Aorta (tissue), 5 donors: ENCODE results near the gene TMEM167A. TPM values are rescaled to one million over a fixed set of nuclear protein-coding genes. Genes with fewer than 3 reads are reported as not detected.
A peak's percentile ranks its signal among the peaks of the same experiment; 100 is the strongest.

Source experiments
- ATAC-seq: fragments of 200-7000 bp; cut with Tn5 transposase; one replicate; pipeline ENCODE4 v1.9.1; 2022; ENCODE audit warnings: moderate library complexity; ENCODE audit not compliant: low FRiP score
- DNase-seq, 2 donors: peaks; one replicate each; pipeline ENCODE4 v3.0.0-alpha.2; 2020
- H3K27ac ChIP-seq, 2 donors: one replicate each; pipeline ENCODE4 v1.5.1; 2013; ENCODE audit warnings: low read length in 2 of 2, mild to moderate bottlenecking in 2 of 2, moderate library complexity in 2 of 2, control low read depth in 1 of 2, inconsistent platforms in 1 of 2, low read depth in 1 of 2
- H3K27me3 ChIP-seq, 2 donors: one replicate each; pipeline ENCODE4 v1.6.1; 2013; ENCODE audit warnings: control low read depth in 1 of 2, low read length in 1 of 2, mild to moderate bottlenecking in 1 of 2, moderate library complexity in 1 of 2; ENCODE audit not compliant: insufficient read depth in 2 of 2, control insufficient read depth in 1 of 2
- H3K36me3 ChIP-seq, 2 donors: one replicate each; pipeline ENCODE4 v1.6.1; 2013; ENCODE audit warnings: control low read depth in 1 of 2, low read length in 1 of 2, mild to moderate bottlenecking in 1 of 2; ENCODE audit not compliant: insufficient read depth in 2 of 2, control insufficient read depth in 1 of 2
- H3K4me1 ChIP-seq, 2 donors: one replicate each; pipeline ENCODE4 v1.6.1; 2013; ENCODE audit warnings: low read length in 2 of 2, control low read depth in 1 of 2, mild to moderate bottlenecking in 1 of 2, moderate library complexity in 1 of 2; ENCODE audit not compliant: insufficient read depth in 2 of 2, control insufficient read depth in 1 of 2
- H3K4me3 ChIP-seq, 2 donors: one replicate each; pipeline ENCODE4 v1.5.1; 2013; ENCODE audit warnings: low read length in 2 of 2, control low read depth in 1 of 2, mild to moderate bottlenecking in 1 of 2
- H3K9me3 ChIP-seq: one replicate; pipeline ENCODE4 v1.6.1; 2013; ENCODE audit warnings: mild to moderate bottlenecking, low read length; ENCODE audit not compliant: control insufficient read depth
- WGBS, 2 donors: extraction: QIAGEN DNeasy Blood & Tissue Kit; methylation state at CpG; one replicate each; pipeline ENCODE4 v1.1.7; 2013; 5-methylcytosine and 5-hydroxymethylcytosine counted together
- intact Hi-C, 2 donors: fragments of 100-400 bp; cut with DNase I; formaldehyde crosslinking; loops; one replicate each; pipeline versions ENCODE4 v1.14.2 to v1.15.0; 2022
- polyA plus RNA-seq, 2 donors: library from polyadenylated mRNA; stranded (reverse); fragments of 200-250 nt; gene quantifications; one replicate each; pipeline ENCODE4 v1.2.3, GENCODE V29; 2013
- total RNA-seq, 2 donors: library from RNA; stranded (reverse); fragmentation: NEBNext Ultra II Directional; extraction: Animal tissue kit (Norgen Biotek cat#: 25700); gene quantifications; one replicate each; pipeline ENCODE4 v1.2.1, GENCODE V29; 2021
- donor health status: healthy with polysubstance abuse.
- donor health status: Bipolar disorder and iron deficiency.
- donor health status: DM: no; HTN: no; CAD: no.
- donor health status: DM: no; HTN: no; CAD: no.
- donor health status: DM: yes; HTN: yes; CAD: no.

Gene TMEM167A
- total and polyA plus RNA-seq, 4 donors = 53.5 to 80.9 (median 70.1) TPM

- intact Hi-C loops = no loop called here
- ATAC-seq (peak; percentile 72), DNase-seq (peak; percentile 59 to 75)
- Histone ChIP-seq H3K4me3 (no peak overlapping the region), H3K27me3 (no peaks in the 10 kb centered on the region), H3K9me3 (no peaks in the 10 kb centered on the region), H3K27ac (peak overlapping the region in 1 of 2 donors; percentile 42), H3K36me3 (no peaks in the 10 kb centered on the region), H3K4me1 (no peaks in the 10 kb centered on the region)
- WGBS, 2 donors = 54 to 59% methylated on average over 6 of the region's 6 CpGs
Measured at GRCh38 chr5:83095957-83096539, 18.9 kb upstream of the TMEM167A start.

DNA sequence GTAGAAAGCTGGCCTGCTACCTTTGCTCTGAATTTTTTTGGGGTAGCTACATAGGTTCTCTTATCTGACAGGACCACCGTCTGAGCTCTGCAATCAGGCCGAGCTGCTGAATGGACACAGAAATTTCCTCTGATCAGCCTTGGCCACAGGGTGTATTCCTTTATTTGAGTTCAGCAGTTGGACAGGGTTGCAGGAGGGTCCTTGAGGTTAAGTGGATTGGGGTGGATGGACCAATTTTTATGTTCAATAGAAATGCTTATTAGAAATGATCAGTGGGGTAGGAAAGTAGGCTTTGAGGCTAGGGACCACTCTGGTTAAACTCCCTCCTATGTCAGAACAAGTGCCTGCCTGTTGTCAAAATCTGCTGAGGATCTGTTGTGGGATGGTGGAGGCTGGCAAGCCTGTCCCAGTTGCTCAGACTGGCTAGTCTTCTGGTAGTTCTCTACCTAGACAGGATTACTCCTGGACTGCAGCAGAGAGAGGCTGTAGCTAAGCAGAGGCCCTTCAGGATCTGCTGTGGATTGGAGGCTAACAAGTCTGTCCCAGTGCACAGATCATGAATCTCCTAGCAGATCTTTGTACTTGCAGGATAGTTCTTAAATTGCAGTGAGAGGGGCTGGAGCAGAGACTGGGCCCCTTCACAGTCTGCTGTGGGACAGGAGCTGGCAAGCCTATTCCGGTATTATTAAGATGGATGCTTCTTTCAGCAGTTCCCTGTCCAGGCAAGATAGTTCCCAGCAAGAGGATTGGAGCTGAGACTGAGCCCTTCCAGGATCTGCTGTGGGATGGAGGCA is 18.2 kb upstream of the TMEM167A start:
- intact Hi-C loops = no loop called here
- H3K27ac ChIP-seq = peak overlapping the region in 1 of 2 donors; percentile 42

DNA sequence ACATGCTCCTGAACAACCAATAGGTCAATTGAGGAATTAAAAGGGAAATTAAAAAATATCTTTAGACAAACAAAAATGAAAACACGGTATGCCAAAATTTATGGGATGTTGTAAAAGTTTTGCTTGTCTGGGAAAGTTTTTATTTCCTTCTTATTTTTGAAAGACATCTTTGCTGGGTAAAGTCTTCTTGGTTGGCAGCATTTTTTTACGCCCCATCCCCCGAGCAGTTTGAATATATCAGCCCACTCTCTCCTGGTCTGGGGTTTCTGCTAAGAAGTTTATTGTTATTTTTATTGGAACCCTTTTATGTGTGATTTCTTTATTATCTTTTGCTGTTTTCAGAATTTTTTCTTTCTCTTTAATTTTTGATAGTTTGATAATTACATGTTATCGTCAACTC is 16.5 kb upstream of the TMEM167A start:
- Histone ChIP-seq H3K4me3 (no peak overlapping the region), H3K9me3 (no peaks in the 10 kb centered on the region), H3K27ac (no peak overlapping the region), H3K36me3 (no peaks in the 10 kb centered on the region), H3K4me1 (no peaks in the 10 kb centered on the region), H3K27me3 (no peaks in the 10 kb centered on the region)
- WGBS, 2 donors = 97 to 98% methylated on average over 4 of the region's 4 CpGs
- intact Hi-C loops = no loop called here
- no peak for DNase-seq
- no peak for ATAC-seq

More for the DNA sequence above, 18.2 kb upstream of the TMEM167A start:
- no peaks in the 10 kb centered on the region for H3K27me3 ChIP-seq
- no peak for DNase-seq
- no peak overlapping the region for H3K4me3 ChIP-seq
- no peaks in the 10 kb centered on the region for H3K4me1 ChIP-seq
- no peaks in the 10 kb centered on the region for H3K36me3 ChIP-seq
- H3K9me3 ChIP-seq = no peaks in the 10 kb centered on the region
- no peak for ATAC-seq
- WGBS, 2 donors = 76 to 84% methylated on average over 3 of the region's 3 CpGs

DNA sequence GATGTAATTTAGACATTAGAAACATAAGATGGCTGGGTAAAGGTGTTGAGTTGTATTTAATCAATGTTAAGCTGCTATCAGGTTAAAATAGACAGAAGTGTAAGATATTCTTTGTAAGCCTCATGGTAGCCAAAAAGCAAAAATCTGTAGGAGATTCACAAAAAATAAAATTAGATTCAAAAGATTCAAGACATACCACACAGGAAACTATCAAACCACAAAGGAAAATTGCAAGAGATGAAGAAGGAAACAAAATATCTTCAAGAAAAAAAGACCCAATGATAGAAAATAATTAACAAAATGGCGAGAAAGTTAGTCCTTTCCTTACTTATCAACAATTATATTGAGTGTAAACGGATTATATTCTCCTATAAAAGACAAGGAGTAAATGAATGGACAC is 15.4 kb upstream of the TMEM167A start:
- no peaks in the 10 kb centered on the region for H3K9me3 ChIP-seq
- H3K27me3 ChIP-seq = no peaks in the 10 kb centered on the region
- no peak overlapping the region for H3K27ac ChIP-seq
- no peak overlapping the region for H3K4me3 ChIP-seq
- DNase-seq = no peak
- intact Hi-C loops = no loop called here
- 96% methylated on average over 2 of the region's 2 CpGs for WGBS, 2 donors
- ATAC-seq = no peak
- no peaks in the 10 kb centered on the region for H3K4me1 ChIP-seq
- no peaks in the 10 kb centered on the region for H3K36me3 ChIP-seq

DNA sequence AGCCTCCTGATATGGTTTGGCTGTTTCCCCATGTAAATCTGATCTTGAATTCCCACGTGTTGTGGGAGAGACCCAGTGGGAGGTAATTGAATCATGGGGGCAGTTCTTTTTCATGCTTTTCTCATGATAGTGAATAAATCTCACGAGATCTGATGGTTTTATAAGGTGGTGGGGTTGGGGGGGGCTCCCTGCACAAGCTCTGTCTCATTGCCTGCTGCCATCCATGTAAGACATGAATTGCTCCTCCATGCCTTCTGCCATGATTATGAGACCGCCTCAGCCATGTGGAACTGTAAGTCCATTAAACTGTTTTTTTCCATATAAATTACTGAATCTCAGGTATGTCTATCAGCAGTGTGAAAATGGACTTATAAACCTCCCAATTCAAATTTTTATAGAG is 13.0 kb upstream of the TMEM167A start:
- intact Hi-C loops = no loop called here
- no peak overlapping the region for H3K27ac ChIP-seq
- no peak for DNase-seq
- H3K4me1 ChIP-seq = no peaks in the 10 kb centered on the region
- no peaks in the 10 kb centered on the region for H3K27me3 ChIP-seq
- no peak overlapping the region for H3K4me3 ChIP-seq
- no peak for ATAC-seq
- no peaks in the 10 kb centered on the region for H3K9me3 ChIP-seq
- 89 to 95% methylated on average over 3 of the region's 3 CpGs for WGBS, 2 donors
- no peaks in the 10 kb centered on the region for H3K36me3 ChIP-seq

DNA sequence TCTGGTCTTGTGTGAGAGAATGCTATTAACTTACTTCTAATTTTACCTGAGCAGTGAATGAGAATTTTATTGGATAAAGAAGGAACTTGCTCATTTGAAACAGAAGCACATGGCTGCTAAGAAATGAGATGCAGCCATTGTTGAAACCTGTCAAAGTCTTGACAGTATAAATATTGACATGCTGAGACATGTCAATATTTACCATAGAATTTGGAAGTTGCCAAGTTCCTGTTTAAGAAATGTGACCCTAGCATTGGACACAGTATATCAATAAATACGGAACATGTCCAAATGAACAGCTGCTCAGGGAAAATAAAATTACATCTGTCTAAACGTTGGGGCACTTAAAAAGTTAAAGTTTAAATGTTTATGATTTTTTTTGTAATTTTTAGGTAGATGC is 7.9 kb upstream of the TMEM167A start:
- no peak for DNase-seq
- WGBS, 2 donors = 57 to 72% methylated on average over 2 of the region's 2 CpGs
- H3K36me3 ChIP-seq = no peaks in the 10 kb centered on the region
- H3K4me1 ChIP-seq = no peaks in the 10 kb centered on the region
- H3K4me3 ChIP-seq = no peak overlapping the region
- intact Hi-C loops = loop anchor here in 1 of 2 donors (10.0 kb wide), 1 partner anchor 480 kb away; no protein-coding TSS in a partner anchor
- no peak overlapping the region for H3K27ac ChIP-seq
- no peak for ATAC-seq
- H3K27me3 ChIP-seq = no peaks in the 10 kb centered on the region
- H3K9me3 ChIP-seq = no peaks in the 10 kb centered on the region

DNA sequence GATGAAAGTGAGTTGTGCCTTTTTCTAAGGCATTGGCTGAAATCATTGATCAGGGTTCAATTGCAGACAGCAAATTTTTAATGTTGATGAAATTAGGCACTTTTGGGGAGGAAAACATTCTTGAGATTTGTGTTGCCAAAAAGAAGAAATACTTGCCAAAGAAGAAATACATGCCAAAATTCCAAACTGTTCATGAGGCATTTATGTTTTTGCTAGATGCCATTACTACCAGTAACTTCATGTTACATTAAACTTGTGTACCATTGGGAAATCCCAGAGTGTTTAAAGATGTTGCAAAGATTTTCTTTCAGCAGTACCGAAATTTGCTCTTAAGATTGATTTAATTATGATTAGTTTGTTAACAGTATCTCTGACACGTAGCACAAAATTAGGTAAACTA is 7.1 kb upstream of the TMEM167A start:
- Histone ChIP-seq H3K27ac (no peak overlapping the region), H3K27me3 (no peaks in the 10 kb centered on the region), H3K9me3 (no peaks in the 10 kb centered on the region), H3K4me3 (no peak overlapping the region), H3K4me1 (no peaks in the 10 kb centered on the region), H3K36me3 (no peaks in the 10 kb centered on the region)
- intact Hi-C loops = loop anchor here in 1 of 2 donors (10.0 kb wide), 1 partner anchor 480 kb away; no protein-coding TSS in a partner anchor
- WGBS, 2 donors = 91 to 94% methylated on average over 2 of the region's 2 CpGs
- no peak for DNase-seq
- ATAC-seq = no peak

- H3K4me1 ChIP-seq = no peaks in the 10 kb centered on the region
- H3K27me3 ChIP-seq = no peaks in the 10 kb centered on the region
- no peaks in the 10 kb centered on the region for H3K36me3 ChIP-seq
- ATAC-seq = no peak
- H3K9me3 ChIP-seq = no peaks in the 10 kb centered on the region
- intact Hi-C loops = loop anchor here in 1 of 2 donors (10.0 kb wide), 1 partner anchor 482 kb away; no protein-coding TSS in a partner anchor
- no peak overlapping the region for H3K4me3 ChIP-seq
- H3K27ac ChIP-seq = no peak overlapping the region
- DNase-seq = no peak
Measured at GRCh38 chr5:83082750-83083149, 5.6 kb upstream of the TMEM167A start.
